HG03378 (cell line): Measurements from ENCODE around the gene SPATA19.

Source experiments
- ATAC-seq: cut with Tn5 transposase; IDR thresholded peaks from one replicate; pipeline ENCODE4 v1.9.1; 2021; ENCODE audit warnings: mild to moderate bottlenecking, moderate library complexity; ENCODE audit not compliant: unreplicated experiment

SPATA19 gene

DNA sequence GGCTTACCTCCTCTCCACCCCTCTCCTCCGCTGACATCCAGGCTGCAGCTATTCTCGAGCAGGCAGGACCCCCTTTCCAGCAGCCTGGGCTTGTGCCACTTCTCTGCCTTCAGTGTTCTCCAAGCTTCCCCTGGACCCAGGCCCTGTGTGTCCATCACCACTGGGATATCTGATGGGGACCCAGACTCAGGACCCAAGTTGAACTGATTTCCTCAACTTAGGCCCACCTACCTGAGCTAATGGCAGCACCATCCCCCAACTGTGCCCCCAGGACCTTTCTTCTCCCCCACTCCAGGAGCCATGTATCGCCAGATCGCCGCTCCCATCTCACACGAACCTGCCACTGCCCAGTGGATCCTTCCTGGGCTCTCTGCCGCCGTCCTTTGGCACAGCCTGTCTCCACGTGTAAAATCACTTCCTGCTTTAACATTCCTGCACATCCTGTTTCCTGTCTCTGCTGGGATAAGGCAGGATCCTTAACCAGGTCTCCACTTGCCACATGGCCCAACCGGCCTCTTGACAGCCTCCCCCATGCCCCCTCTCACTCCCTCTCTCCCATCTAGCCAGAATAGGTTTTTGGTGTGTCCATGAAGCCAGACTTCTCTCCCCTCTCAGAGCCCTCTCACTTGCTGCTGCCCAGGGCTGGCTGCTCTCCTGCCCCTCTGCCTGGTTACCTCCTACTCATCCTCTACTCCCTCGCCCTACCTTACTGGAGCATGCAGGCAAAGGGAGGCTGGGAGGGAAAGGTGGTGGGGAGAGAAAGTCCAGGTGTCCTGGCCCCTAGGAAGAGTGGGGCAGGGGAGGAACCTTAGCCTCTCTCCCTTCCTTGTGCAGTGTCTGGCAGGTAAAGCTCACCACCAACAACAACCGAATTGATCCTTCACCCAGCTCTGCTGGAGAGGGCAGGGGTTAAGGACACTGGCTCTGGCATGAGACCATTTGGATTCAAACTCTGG, 9.4 kb downstream of the SPATA19 start:
- ATAC-seq: peak; percentile 13

DNA sequence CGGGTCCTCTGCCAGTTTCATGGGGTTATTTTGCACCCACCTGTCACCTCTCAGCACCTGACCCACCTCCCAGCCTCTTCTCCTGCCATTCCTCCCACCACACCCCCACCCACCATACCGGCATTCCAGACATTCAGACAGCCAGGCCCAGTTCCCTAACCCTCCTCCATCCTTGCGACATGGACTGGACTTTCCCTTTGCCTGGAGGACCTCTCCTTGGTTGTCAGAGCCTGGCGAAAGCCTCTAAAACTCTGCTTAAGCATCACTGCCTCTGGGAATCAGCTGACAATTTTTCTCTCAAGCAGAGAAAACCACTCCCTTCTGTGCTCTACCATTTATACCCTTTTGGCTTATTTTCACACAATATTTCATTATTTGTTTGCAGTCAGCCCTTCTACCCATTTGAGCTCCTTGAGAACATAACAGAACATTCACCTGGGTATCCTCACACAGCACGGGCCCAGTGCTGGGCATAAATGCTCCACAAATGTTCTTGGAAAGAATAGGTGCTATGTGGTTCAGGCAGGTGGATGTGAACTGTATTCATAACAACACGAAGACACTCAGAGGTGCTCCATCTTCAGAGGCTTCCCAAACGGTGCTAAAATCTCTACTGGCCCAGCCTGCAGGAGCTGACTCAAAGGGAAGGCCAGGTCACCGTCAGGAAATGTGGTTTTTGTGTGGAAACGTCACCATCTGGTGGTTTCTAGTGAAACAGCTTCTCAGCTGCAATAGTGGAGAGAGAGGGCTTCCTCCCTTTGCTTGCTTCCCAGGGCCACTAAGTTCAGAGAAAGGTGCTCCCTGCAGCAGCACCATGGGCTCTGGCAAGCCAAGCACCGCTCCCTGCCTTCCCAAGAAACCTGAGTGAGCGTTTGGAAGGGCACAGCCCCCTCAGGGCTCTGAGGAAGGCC, 10.4 kb downstream of the SPATA19 start:
- peak; percentile 94 for ATAC-seq

DNA sequence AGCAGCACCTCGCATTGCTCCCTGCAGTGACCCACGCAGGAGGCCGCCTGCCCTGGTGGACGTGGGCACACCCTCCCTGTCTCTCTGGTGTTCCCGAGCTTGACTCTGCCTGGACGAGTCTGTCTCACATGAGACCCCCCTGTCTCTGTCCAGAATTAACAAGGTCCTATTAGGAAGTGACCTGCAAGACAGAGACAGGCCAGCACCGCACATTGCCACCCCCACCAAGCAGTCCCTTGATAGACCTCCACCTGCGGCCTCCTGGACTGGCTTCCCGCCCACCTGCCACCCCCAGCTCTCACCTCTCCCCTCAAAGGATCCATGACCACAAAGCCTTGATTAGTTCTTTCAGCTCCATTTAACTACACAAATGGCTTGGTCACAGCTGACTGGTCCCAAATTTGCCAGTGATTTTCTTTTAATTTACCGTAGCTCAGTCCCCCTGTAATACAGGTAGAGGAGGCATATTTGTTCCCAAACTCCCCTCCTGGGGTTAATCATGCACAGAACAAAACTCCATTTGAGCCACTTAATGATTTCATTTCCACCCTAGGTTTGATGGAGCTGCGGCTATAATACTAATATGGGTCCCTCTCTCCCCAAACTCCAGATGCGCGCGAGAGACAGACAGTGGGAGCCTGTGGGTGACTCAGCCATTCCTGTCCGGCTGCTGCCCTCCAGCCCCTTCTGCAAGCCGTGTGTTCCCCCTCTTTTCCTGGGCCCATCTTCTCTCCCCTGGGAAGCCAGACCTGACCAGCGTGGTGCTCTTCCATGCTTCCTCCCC, 11.2 kb downstream of the SPATA19 start:
- no peak for ATAC-seq

DNA sequence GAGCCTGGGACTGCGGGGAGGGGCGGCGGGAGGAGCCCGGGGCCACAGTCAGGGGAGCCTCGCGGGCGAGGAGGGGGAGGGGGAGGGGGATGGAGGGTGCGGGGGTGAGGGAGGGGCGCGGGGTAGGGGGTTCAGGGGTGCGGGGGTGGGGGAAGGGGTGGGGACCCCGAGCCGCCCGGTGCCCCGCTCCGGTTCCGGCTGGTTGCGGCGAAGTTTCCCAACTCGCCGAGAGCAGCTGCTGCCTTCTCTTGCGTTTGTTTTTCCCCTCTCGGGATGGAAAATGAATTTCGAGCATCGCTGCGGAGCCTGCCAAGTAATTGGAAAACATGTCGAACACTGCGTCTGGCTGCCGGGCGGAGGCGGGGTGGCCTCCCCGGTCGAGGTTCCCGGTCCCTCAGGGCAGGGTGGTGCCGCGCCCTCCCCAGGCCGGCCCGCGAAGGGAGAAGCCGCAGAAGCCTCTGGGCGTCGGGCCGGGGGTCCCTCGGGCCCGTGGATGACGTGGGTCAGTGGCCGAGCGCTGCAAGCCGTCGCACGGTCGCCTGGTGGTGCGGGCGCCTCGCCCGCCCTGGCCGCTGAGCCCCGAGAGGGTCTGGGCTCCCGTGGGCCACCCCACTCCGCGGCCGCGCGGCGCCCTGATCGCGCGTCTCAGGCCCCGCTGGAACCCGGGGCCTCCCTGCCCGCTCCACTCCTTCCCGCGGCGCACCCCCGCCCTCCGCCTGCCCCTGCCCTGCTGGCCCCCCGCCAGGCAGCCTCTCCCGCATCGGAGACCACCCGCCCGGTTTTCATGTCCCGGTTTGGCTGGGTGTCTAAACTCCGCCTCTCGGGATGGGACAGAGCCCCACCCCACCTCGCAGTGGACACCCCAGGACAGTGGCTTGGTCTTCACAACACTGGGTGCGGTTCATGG, 12.1 kb downstream of the SPATA19 start:
- ATAC-seq: no peak

DNA sequence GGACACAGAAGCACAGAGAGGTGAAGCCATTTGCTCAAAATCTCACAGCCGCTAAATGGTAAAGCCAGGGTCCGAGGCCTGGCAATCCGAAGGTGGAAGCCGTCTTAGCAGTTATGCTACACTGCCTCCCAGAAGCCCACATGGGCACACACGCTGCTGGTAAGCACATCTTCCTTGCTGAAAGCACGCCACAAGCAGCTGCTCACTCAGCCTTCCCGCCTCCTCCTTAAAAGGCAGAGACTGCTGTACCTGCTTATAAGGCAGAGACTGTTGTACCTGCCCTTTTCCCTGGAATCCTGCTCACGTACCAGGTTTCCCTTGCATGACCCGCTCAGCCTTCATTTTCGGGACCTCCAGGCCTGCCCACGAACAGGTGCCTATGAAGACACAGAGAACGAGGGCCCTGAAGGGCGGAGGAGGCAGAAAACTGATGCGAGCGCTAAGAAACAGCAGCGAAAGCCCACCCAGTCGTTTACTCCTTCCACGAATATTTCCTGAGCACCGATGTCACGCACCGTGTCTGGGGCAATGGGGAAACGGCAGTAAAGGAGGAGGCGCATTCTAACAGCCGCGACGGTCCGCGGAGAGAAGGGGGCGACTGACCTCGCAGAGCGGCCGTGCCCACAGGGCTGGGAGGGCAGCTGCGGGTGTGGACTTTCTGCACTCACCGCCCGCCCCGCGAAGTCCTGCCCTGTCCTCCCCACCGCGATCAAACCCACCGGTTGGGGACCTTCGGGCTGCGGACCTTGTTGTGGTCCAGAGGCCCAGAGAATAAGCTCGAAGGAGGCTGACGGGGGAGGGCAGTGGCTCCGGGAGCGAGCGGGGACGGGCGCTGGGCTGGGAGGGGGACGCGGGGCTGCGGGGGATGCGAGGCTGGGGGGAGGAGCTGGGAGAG, 13.0 kb downstream of the SPATA19 start:
- ATAC-seq: no peak

DNA sequence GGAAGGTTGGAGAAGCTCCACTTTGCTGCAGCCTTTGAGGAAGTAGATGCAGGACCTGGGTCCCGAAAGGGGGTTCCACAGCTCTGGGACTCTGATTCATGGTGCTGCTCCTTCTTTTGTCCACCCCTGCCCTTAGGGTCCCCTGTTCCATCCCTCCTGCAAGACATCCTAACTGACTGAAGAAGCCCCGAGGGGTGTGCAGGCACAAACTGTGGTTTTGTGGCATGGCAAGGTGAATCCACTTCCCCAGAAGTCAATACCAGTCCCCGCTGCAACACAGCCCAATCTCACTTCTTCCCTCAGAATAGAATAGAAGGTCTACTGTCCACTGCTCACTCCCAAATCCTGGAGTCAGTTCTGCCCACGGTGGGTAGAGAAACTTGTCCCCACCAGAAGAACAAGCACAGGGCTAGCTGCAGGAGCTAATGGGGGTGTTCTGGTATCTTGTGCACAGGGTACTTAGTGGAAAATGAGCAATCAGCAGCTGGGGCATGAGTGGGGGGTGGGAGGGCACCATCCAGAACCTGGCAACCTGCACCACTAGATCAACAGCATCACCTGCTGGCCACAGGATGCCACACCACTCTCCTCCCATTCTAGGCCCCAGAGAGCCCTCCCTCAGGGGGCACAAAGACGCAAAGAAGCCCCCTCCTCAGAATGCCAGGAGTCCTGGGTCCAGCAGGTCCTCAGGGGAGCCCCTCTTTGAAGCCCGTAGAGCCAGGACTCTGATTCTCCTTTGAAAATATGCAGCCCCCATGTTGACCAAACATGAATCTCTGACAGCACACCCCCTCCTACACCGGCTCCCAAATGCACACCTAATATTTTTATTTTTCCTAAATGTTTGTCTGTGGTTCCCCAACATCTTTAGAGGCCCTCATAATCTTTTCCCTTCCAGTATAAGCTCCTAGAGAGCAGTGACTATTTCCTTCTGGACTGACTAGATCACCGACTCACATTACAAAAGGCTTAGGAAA, 14.1 kb downstream of the SPATA19 start:
- ATAC-seq: no peak

DNA sequence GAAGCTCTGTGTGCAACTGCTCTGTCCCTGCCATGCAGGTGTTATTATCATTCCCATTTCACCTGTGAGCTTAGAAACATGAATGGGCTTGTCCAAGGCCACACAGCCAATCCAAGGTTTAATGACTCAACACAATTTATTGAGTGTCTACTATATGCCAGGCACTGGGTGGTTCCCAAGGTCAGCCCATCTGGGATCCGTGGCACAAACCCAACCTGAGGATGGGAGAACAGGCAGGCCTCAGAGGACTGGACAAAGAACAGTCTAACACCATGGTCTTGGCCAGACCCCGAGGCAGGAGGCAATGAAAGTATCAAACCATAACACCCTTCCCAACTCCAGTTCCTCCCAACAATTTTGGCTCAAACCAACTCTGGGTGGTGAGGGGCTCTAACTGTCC, 15.7 kb downstream of the SPATA19 start:
- ATAC-seq: no peak

DNA sequence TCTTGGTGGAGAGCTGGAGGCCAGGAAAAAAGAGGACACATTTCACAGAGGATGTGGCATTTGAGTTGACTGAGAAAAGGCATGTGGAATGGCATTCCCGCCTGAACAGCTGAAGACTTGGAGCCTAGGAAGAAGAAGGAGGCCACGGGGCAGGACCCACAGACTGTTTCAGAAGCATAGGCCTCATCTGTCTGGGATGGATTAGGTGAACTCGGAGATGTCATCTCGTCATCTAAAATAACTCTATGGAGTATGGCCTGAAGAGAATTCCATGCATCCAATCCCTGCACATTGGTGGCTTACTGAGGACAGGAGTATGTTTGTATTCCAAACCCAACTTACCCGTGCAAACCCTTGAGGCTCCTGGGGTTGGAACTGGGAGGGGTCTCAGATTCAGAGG, 16.4 kb downstream of the SPATA19 start:
- ATAC-seq: no peak

DNA sequence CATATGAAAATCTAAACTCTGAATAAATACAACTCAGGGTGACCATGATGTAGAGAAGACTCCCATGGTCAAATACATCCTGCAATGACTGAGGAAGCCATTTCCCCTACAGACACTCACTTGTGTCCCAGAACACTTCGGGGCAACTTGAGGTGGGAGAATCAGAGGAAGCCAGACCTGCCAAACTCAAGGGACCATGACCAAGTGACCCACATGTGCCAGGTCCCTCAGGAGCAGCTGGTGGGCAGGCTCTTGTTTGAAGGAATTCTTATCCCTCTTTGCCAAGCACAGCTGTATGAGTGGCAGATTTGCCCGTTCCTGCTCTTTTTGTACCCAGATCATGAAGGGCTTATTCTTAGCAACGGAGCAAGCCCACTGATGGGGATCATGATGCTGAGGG, 17.8 kb downstream of the SPATA19 start:
- ATAC-seq: no peak

DNA sequence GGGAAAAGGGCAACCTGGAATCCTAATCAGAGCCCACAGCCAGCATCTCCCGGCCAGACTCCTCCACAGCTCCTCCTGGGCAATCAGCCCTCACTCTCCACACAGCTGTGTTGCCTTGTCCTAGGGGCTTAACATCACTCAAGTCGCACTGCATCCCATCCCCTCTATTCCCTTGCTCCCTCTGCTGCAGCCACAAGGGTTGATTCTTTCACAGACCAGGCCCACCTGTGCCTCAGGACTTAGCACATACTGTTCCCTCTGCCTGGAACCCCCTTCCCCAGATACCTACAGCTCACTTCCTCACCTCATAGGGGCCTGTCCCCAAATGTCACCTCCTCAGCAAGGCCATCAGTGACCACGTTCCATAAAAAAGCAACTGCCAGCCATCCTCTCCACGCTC, 18.4 kb downstream of the SPATA19 start:
- no peak for ATAC-seq

DNA sequence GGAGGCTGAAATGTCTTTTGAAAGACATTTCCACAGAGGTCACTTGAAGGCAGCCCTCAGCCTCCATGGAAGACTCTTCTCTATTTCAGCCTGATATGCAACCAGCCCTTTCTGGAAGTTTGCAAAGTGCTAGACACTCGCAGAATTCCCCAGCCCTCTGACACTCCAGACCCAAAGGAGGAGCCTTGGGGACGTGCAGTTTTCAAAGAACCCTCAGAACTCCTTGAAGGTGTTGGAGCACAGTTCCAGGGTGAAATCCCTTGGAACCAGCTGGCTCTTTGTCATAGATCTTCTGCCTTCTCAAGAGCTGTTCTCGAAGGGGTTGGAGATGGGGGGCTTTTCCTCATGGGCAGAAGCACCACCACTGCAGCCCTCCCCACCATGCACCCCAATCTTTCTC, 19.6 kb downstream of the SPATA19 start:
- ATAC-seq: no peak

DNA sequence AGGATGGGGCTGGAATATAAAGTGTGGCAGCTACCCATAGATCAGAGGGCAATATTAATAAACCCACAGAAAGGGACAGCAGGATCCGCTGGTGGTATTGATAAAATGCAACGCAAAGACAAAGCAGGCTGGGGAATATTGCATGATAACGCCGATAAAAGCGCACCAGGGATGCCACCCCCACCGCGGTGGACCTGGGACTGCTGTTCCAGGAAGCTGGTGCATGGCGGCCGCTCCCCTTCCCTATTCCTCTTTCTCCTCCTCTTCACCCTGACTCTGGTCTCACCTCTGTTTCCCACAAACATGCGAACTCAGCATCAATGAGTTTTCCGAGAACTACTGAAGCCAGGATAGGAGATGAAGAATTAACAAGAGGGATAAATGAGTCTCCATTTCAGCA, 20.2 kb downstream of the SPATA19 start:
- no peak for ATAC-seq

DNA sequence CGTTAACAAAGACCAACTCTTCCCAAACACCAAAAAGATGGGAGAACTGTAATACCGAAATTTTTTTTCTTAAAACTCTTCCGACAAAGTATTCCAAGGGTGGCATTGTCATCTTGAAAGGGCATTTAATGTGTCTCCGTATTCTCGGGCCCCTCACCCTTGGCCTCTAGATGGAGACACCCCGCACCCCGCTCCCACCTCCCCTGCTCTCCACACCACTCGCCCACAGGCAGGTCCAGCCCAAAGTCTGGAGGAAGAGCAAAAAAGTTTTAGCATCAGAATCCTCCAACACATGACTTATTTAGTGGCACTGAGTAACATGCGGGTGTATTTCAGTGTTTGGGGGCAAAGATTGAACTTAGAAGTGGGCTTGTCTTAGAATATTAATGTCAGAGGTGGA, 20.7 kb downstream of the SPATA19 start:
- ATAC-seq: no peak

DNA sequence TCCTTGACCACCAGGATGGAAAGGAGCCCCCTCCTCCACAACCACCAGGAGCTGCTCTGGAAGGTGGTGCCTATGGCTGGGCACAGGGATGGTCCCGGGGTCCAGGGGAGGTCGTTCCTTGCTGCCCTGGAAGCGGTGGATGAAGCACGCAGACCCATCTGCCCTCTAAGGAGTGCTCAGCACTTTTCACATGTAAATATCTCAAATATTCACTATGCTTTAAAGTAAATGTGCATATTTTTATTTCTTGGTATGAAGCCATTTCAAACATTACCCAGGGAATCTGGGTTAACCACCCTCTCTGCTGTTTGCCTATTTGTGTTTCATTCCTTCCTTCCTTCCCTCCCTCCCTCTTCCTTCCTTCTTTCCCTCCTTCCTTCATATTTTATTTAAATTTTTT, 21.7 kb downstream of the SPATA19 start:
- ATAC-seq: no peak

DNA sequence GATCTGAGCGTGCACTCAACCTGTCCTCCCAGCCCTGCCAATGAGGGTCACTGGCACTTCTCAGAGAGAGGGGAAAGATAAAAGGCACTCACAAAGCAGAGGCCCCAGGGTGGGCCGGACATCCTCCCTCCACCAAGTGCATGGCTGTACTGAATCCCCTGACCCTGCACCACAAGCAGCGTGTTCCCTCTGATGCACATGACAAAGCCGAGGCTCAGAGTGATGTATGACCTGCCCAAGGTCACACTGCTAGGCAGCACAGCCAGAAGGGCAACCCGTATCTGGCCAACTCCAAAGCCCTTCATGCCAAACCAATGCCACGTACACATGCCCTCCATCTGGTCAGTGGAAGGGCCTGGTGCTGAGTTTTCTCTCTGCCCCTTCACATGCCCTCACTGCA, 22.1 kb downstream of the SPATA19 start:
- no peak for ATAC-seq

DNA sequence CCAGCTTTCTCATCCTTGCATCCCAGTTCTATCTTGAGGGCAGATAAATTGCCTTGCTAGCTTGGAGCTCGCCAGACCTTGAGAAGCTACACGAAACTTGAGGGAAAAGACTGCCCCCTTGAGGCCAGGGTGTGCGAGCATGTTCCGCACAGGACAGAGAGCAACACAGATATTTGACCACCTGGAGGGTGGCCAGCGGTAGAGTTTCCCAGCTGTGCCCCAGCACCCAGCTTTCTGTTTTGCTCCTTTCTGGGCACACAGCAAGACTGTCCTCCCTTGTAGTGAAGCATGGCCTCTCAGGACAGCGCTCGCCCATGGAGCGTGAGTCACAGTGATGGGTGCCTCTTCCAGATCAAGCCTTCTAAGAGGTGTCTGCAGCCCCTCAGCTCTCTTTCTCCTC, 23.5 kb downstream of the SPATA19 start:
- ATAC-seq: peak; percentile 79

DNA sequence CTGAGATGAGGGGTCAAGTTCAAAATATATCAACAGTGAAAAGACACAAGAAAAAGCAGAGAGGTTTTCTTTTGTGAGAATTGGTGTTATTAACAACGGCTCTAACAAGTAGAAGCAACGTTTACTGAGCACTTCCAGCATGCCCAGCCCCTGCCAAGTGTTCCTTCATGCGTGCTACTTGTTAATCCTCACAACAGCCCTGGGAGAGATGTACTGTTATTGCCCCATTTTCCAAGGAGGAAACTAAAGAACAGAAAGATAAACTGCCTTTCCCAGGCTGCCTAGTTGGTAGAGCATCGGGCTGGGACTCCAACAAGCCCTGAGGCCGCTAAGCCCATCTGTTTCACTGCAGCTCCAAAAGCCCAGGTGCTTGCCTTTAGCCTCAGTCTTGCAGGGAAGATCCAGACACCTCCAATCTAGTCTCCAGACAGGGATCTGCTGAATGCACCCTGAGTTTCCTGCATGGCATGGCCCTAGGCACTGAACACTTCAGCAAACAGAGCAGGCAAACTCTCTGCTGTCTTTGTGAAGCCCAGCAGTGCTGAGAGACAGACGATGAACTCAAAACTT, 25.5 kb downstream of the SPATA19 start:
- no peak for ATAC-seq
